Measurements from ENCODE around the gene ZDHHC18. TPM values are rescaled to one million over a fixed set of nuclear protein-coding genes. Genes with fewer than 3 reads are reported as not detected.

Gene ZDHHC18
- polyA plus RNA-seq, 3 donors from 2014 or later = 7.3 to 8.8 (median 7.8) TPM

DNA sequence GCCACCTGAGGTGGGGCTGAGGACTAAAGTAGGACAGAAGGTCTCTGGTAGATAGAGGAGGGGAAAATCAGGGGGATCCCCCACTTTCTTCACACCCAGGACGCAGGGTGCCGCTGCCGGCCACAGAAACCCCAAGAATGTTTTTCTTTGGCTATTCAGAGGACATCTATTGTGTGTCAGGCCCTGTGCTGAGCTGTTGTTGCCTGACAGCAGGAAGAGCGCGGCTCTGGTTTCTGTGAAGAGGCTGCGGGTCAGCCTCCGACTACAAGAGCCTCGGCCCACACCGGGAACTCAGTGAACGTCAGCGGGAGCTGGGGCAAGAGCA is 39.1 kb upstream of the ZDHHC18 start:
- Mint-ChIP-seq H3K4me1 (peaks cover 79 to 89% of the 10 kb centered on the region in 2 donors), H3K36me3 (peaks cover 4 to 13% (median 7%) of the 10 kb centered on the region in 3 donors), H3K4me3 (peak overlapping the region; percentile 99 to 100 (median 100)), H3K27ac (peak overlapping the region; percentile 99 to 100 (median 100)), H3K9me3 (no peaks in the 10 kb centered on the region), H3K27me3 (ENCODE audit: low read depth in 3 of 3) (peaks cover 10 to 30% (median 21%) of the 10 kb centered on the region in 3 donors)
- peak; percentile 94 to 96 (median 95) for DNase-seq

DNA sequence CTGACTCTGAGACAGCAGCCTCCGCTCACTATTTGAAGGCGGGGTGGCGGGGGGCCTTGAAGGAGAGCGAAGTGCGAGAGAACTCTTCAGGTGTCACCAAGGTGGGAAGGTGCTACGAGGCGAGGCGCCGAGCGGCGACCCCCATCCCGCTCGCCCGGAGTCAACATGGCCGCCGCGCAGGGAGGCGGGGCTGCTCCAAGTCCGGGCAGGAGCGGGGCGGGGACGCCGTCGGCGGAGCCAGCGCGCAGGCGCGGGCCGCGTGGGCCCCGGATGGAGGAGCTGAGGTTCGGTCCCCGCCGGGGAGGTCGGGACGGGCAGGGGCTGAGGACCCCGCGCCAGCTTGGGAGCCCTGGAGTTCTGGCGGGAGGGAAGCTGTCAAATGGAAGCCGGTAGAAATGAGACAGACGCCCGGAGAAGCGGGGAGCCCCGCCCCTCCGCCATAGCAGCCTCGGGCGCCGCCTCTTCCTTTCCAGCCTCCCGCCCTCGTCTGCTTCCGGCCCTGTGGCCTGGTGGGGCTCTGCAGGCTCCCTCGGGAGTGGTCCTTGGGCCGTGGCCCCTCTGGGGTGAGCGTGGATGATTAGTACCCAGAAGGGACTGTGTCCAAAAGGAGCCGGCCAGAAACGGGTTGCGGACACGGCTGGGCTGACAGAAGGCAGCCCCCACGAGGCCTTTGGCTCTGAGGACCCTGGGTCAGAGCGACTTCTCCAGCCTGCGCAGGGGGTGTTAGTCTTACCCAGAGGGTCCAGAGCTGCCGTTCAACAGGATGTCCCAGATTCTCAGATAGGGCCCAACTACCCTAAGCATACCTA is 38.6 kb upstream of the ZDHHC18 start, which contains the start of gene PIGV:
Gene PIGV (plus strand): TSS at position 245 of the 809 bp plus-strand sequence. CDS start 2,866 bp downstream, outside the sequence.
- H3K4me1 Mint-ChIP-seq = peaks cover 75 to 89% of the 10 kb centered on the region in 2 donors
- peak; percentile 89 to 92 (median 91) for DNase-seq
- H3K4me3 Mint-ChIP-seq = peak within 1 kb of the TSS; percentile 99 to 100 (median 100)
- H3K36me3 Mint-ChIP-seq = peaks cover 6 to 11% (median 9%) of the 10 kb centered on the region in 3 donors
- peaks cover 10 to 28% (median 21%) of the 10 kb centered on the region in 3 donors for H3K27me3 Mint-ChIP-seq (ENCODE audit: low read depth in 3 of 3)
- H3K27ac Mint-ChIP-seq = peak within 1 kb of the TSS; percentile 99 to 100 (median 100)
- H3K9me3 Mint-ChIP-seq = no peaks in the 10 kb centered on the region

DNA sequence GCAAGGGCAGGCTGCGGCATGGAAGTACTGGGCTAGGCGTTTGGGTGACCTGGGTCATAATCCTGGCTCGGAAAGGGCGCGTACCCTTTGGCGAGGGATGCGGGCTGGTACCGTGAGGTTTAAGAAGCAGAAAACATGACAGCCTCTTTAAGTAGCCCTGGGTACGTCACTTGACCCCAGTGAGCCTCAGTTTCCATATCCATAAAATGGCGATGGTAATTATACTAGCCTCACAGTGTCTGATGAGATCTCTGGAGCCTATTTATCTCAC is 38.0 kb upstream of the ZDHHC18 start:
- Mint-ChIP-seq H3K36me3 (peaks cover 9 to 15% (median 14%) of the 10 kb centered on the region in 3 donors), H3K27me3 (ENCODE audit: low read depth in 3 of 3) (peaks cover 10 to 30% (median 21%) of the 10 kb centered on the region in 3 donors), H3K27ac (peak overlapping the region; percentile 93 to 100 (median 98)), H3K4me3 (peak overlapping the region; percentile 99 to 100 (median 100)), H3K9me3 (no peaks in the 10 kb centered on the region), H3K4me1 (peaks cover 74 to 84% of the 10 kb centered on the region in 2 donors)
- DNase-seq = no peak

DNA sequence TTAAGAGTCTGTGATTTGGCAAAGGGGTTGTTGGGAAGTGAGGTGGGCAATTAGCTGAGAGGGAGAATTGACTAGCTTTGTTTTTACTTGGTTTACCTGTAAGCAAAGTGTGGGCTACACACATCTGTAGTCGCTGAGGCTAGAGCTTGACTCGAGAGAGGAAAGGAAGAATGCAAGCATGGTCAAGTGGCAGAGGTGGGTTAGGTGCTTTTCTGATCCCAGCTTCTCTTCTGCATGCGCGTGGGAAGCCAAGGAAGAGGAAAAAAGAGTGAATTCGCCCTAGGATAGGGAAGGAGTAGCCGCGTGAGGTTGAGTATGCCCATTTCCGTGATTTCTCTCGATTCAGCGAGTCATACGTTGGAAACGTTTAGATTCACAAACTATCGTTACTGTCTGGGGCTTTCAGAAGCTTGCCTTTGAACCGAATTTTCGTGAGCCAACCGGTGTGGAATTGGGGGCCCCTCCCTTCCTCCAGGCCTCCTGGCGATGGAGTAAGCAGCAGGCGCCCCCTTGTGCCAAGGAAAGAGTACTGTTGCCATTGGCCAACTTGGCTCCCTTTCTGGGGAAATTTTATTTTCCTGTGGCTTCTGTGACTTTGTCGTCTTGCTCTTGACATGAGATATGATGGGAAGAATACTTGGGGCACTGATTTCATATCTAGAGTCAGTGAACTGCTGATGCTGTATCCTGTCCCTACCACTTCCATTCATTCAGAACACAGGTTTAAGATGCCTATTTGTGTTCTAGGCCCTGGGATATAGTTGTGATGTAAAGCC is 37.5 kb upstream of the ZDHHC18 start:
- DNase-seq = peak; percentile 78 to 83 (median 80)
- Mint-ChIP-seq H3K4me3 (peak overlapping the region; percentile 99 to 100 (median 100)), H3K27ac (peak overlapping the region; percentile 93 to 100 (median 98)), H3K9me3 (no peaks in the 10 kb centered on the region), H3K27me3 (ENCODE audit: low read depth in 3 of 3) (peaks cover 9 to 30% (median 21%) of the 10 kb centered on the region in 3 donors), H3K36me3 (peaks cover 9 to 18% (median 15%) of the 10 kb centered on the region in 3 donors), H3K4me1 (peaks cover 69 to 78% of the 10 kb centered on the region in 2 donors)

DNA sequence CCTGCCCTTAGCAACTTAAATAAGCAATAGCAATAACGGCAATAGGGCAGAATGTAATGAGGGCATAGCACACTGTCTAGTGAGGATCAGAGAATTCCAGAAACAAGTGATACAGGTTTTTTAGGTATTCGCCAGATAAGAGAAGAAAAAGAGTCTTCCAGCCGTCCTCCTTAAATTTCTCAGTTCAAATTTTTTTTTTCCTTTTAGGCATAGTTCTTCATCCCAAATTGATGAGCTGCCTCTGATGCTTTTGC is 36.9 kb upstream of the ZDHHC18 start:
- Mint-ChIP-seq H3K36me3 (peaks cover 12 to 21% (median 19%) of the 10 kb centered on the region in 3 donors), H3K27ac (peak overlapping the region; percentile 93 to 100 (median 98)), H3K4me1 (peaks cover 64 to 73% of the 10 kb centered on the region in 2 donors), H3K9me3 (no peaks in the 10 kb centered on the region), H3K4me3 (peak overlapping the region in 4 of 5 donors; percentile 99 to 100 (median 100)), H3K27me3 (ENCODE audit: low read depth in 3 of 3) (peaks cover 8 to 30% (median 18%) of the 10 kb centered on the region in 3 donors)
- no peak for DNase-seq

DNA sequence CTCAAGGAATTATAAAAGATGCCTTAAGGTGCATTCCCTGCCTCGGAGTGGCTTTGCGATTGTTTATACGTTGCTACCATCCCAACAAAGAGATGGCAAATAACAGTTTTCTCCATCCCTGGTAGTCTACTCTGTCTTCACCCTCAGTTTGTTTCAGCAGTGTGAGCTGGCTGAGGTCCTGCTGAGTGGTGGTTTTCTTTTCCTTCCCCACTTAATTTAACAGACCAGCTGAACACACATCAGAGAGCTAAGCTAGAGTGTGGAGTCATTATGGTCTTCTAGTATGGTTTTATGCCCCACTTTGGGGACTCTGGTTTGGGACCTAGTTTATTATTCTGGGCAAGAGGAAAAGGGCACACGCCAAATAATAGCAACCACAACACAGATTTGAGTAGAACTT is 36.6 kb upstream of the ZDHHC18 start:
- Mint-ChIP-seq H3K9me3 (no peaks in the 10 kb centered on the region), H3K27ac (peak overlapping the region; percentile 93 to 100 (median 98)), H3K36me3 (peaks cover 16 to 25% (median 22%) of the 10 kb centered on the region in 3 donors), H3K4me1 (peaks cover 60 to 69% of the 10 kb centered on the region in 2 donors), H3K4me3 (peak overlapping the region; percentile 48 to 100 (median 100)), H3K27me3 (ENCODE audit: low read depth in 3 of 3) (peaks cover 8 to 30% (median 18%) of the 10 kb centered on the region in 3 donors)
- no peak for DNase-seq

DNA sequence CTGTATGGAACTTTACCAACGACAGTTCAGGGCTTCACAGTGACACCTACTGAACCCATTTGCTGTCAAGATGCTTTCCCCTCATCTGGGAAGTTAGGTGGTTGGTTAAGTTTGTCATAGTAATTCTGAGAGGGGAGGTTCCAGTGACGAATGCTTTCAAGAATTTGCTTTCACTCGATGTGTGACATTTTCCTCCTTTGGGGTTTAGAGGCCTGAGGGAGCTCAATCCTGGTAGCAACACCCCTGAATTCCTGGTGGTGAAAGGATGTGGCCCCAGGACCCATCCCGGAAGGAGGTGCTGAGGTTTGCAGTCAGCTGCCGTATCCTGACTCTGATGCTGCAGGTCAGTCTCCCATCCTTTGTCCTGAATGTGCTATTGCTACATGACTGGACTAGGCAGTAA is 35.9 kb upstream of the ZDHHC18 start:
- Mint-ChIP-seq H3K9me3 (no peaks in the 10 kb centered on the region), H3K4me3 (peak overlapping the region in 4 of 5 donors; percentile 49 to 100 (median 100)), H3K27me3 (ENCODE audit: low read depth in 3 of 3) (peaks cover 8 to 30% (median 18%) of the 10 kb centered on the region in 3 donors), H3K27ac (peak overlapping the region; percentile 93 to 100 (median 98)), H3K36me3 (peaks cover 16 to 28% (median 27%) of the 10 kb centered on the region in 3 donors), H3K4me1 (peaks cover 55 to 63% of the 10 kb centered on the region in 2 donors)
- DNase-seq = no peak

DNA sequence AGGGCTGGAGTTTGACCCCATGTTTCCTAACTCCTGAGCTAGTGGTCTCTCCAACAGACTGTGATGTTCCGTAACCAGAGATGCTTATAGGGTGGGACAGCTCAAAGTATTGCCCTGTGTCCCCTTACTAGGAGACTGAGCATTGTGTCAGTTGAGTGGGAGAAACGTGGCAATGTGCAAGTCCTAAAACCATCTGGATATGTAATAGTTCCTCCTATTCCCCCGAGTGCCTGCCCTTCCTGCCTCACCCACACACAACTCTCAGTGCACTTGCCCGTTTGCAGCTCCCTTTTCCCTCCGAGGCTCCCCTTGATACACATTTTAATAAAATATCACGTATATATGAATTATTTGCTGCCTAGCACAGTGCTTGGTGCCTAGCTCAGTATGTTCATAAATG is 35.3 kb upstream of the ZDHHC18 start:
- peak overlapping the region in 1 of 5 donors; percentile 38 for H3K4me3 Mint-ChIP-seq
- no peak for DNase-seq
- H3K4me1 Mint-ChIP-seq = peaks cover 50 to 57% of the 10 kb centered on the region in 2 donors
- H3K36me3 Mint-ChIP-seq = peaks cover 16 to 29% (median 28%) of the 10 kb centered on the region in 3 donors
- no peaks in the 10 kb centered on the region for H3K9me3 Mint-ChIP-seq
- peaks cover 8 to 26% (median 18%) of the 10 kb centered on the region in 3 donors for H3K27me3 Mint-ChIP-seq (ENCODE audit: low read depth in 3 of 3)
- H3K27ac Mint-ChIP-seq = peak overlapping the region in 2 of 6 donors; percentile 33 to 71

- no peaks in the 10 kb centered on the region for H3K9me3 Mint-ChIP-seq
- no peak overlapping the region for H3K4me3 Mint-ChIP-seq
- H3K36me3 Mint-ChIP-seq = peaks cover 18 to 33% (median 32%) of the 10 kb centered on the region in 3 donors
- H3K4me1 Mint-ChIP-seq = peaks cover 45 to 52% of the 10 kb centered on the region in 2 donors
- peaks cover 8 to 22% (median 18%) of the 10 kb centered on the region in 3 donors for H3K27me3 Mint-ChIP-seq (ENCODE audit: low read depth in 3 of 3)
- no peak for DNase-seq
- H3K27ac Mint-ChIP-seq = peak overlapping the region in 1 of 6 donors; percentile 71
Measured at GRCh38 chr1:26791626-26792025, 34.9 kb upstream of the ZDHHC18 start.

DNA sequence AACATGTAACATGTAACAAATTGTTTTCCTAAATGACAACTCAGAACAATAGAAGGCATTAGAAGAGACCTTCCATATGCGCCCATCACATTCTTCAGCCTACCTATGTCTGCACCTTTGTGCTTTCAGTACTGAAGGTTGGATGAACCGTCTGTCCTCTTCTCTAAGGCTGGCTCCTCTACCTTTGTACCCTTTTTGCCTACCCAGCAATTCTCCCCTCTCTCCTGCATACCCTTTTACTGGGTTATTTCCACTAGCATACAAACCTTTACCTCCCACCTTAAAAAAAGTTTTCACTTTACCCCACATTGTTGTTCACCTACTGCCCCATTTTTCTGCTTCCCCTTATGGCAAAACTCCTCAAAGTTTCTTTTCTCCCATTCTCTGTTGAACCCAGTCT is 33.6 kb upstream of the ZDHHC18 start:
- DNase-seq = no peak
- peaks cover 0 to 10% (median 9%) of the 10 kb centered on the region in 3 donors for H3K27me3 Mint-ChIP-seq (ENCODE audit: low read depth in 3 of 3)
- H3K9me3 Mint-ChIP-seq = no peaks in the 10 kb centered on the region
- H3K4me3 Mint-ChIP-seq = no peak overlapping the region
- H3K4me1 Mint-ChIP-seq = peaks cover 36 to 41% of the 10 kb centered on the region in 2 donors
- H3K27ac Mint-ChIP-seq = peak overlapping the region in 3 of 6 donors; percentile 12 to 51 (median 13)
- peaks cover 21 to 43% (median 35%) of the 10 kb centered on the region in 3 donors for H3K36me3 Mint-ChIP-seq

DNA sequence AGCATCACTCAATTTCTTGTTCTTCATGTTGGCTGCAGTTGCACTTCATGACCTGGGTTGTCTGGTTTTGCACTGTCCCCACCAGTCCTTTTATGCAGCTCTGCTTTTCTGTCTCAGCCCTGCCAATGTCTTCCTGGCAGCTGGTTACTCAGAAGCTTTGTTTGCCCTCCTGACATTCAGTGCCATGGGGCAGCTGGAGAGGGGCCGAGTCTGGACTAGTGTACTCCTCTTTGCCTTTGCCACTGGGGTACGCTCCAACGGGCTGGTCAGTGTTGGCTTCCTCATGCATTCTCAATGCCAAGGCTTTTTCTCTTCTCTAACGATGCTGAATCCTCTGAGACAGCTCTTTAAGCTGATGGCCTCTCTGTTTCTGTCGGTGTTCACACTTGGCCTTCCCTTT is 32.1 kb upstream of the ZDHHC18 start:
- Mint-ChIP-seq H3K27me3 (ENCODE audit: low read depth in 3 of 3) (peaks cover 0 to 6% (median 2%) of the 10 kb centered on the region in 3 donors), H3K4me1 (peaks cover 30 to 37% of the 10 kb centered on the region in 2 donors), H3K9me3 (no peaks in the 10 kb centered on the region), H3K36me3 (peaks cover 21 to 43% (median 35%) of the 10 kb centered on the region in 3 donors), H3K27ac (peak overlapping the region in 2 of 6 donors; percentile 3 to 35), H3K4me3 (no peak overlapping the region)
- DNase-seq = no peak

GRCh38 chr1:26797627-26798026 is 28.9 kb upstream of the ZDHHC18 start:
- Mint-ChIP-seq H3K27ac (peak overlapping the region in 4 of 6 donors; percentile 56 to 83 (median 67)), H3K4me3 (no peak overlapping the region), H3K27me3 (ENCODE audit: low read depth in 3 of 3) (peaks cover 0 to 10% (median 2%) of the 10 kb centered on the region in 3 donors), H3K4me1 (peaks cover 42 to 43% of the 10 kb centered on the region in 2 donors), H3K36me3 (peaks cover 19 to 37% (median 32%) of the 10 kb centered on the region in 3 donors), H3K9me3 (no peaks in the 10 kb centered on the region)
- DNase-seq = no peak

DNA sequence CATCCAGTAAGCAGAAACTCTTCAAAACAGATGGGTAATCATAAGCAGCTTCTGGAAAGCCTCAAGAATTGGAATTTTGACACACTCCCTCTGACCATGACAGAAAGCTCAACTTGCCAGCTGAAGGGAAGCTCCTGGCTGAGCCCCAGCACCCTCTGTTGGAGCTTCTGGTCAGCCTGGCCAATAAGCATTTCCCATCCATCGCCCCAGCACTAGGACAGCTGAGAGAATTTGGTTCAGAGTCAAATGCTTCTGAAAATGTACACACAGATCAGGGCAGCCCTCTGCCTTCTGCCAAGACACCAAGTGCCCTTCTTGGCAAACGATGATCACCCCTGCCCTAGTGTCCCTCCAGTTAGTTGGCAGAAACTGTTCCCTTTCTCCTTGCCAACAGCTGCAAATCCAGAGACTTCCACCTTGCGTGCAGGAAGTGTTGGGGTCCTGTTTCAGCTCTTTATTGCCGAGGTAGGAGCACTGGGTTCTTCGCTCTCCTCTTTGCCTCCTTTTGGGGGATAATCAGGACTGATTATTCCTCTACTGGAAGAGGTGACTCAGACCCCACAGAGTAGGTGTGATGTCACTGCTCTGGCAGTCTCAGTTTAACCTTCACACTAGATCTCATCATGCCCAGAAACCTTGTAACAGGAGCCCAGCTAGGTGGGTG is 26.9 kb upstream of the ZDHHC18 start:
- Mint-ChIP-seq H3K36me3 (peaks cover 9 to 24% (median 17%) of the 10 kb centered on the region in 3 donors), H3K9me3 (no peaks in the 10 kb centered on the region), H3K4me3 (peak overlapping the region; percentile 72 to 87 (median 79)), H3K27ac (peak overlapping the region; percentile 91 to 99 (median 96)), H3K4me1 (peaks cover 39% of the 10 kb centered on the region in 2 donors), H3K27me3 (ENCODE audit: low read depth in 3 of 3) (peaks cover 0 to 8% (median 2%) of the 10 kb centered on the region in 3 donors)
- DNase-seq = no peak

Data from immature natural killer cell (primary cell).